HUES64 (cell line): ENCODE data around the gene CELSR3.
A peak's percentile ranks its signal among the peaks of the same experiment; 100 is the strongest.

Experiments
- H3K27ac ChIP-seq: 2 replicates; pipeline ENCODE4 v1.7.0; 2013; ENCODE audit warnings: low read depth, low read length, inconsistent platforms
- H3K27me3 ChIP-seq: 2 replicates; pipeline ENCODE4 v1.6.1; 2013; ENCODE audit warnings: mild to moderate bottlenecking, low read length; ENCODE audit not compliant: insufficient read depth
- H3K36me3 ChIP-seq: 2 replicates; pipeline ENCODE4 v1.6.1; 2013; ENCODE audit warnings: mild to moderate bottlenecking, low read length; ENCODE audit not compliant: insufficient read depth
- H3K4me1 ChIP-seq: 2 replicates; pipeline ENCODE4 v1.6.1; 2013; ENCODE audit warnings: mild to moderate bottlenecking, low read length, moderate library complexity; ENCODE audit not compliant: insufficient read depth
- H3K4me3 ChIP-seq: 2 replicates; pipeline ENCODE4 v1.5.1; 2013; ENCODE audit warnings: mild to moderate bottlenecking, low read length, moderate library complexity
- H3K9ac ChIP-seq: 2 replicates; pipeline ENCODE4 v1.6.1; 2013; ENCODE audit warnings: mild to moderate bottlenecking, low read depth, low read length
- H3K9me3 ChIP-seq: 2 replicates; pipeline ENCODE4 v1.6.1; 2013; ENCODE audit warnings: low read depth, low read length; ENCODE audit not compliant: insufficient read depth
- WGBS: fragments of 150-250, 120-280 bp; methylation state at CpG from one replicate; pipeline ENCODE4 v1.1.7; 2013; ENCODE audit warnings: missing lambda C conversion rate; 5-methylcytosine and 5-hydroxymethylcytosine counted together

Gene CELSR3

DNA sequence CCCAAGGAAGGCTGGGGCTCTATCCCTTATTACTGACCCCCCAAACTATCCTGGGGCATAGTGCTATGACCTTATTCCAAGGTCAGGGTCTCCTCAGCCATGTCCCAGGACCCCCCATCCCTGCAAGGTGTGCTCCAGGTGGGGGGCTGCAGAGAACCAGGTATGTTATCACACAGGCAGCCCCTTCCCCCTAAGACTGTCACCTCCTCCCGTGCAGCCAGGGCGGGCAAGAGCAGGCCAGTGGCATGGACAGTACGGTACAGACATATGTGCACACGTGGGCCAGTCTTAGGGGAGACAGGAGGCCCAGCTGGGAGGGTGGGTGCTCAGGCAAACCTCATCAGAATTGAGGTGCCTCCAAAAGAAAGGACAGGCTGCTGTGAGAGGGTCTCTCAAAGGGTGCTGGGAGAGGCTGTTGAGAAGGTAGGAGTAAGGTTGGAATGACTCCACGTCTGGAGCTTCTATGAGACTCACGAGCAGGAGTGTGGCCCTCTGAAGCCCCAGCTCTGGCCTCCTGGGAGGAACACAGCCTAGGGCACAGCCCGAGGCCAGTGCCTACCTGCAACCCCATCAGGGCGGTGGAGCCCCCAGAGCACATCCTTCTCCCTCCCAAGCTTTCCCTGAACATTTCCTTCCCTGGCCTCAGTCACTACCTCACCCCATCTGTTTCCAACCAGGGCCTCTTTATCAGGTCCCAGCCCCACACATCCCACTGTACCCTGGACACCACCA, 65.8 kb downstream of the CELSR3 start:
- Histone ChIP-seq H3K9me3 (no peaks in the 10 kb centered on the region), H3K27me3 (peaks cover 17% of the 10 kb centered on the region; the same call in 1 of the 2 replicates), H3K27ac (peak overlapping the region; percentile 62; the same call in 1 of the 2 replicates), H3K4me1 (peaks cover 19% of the 10 kb centered on the region), H3K4me3 (no peak overlapping the region), H3K36me3 (peaks cover 44% of the 10 kb centered on the region), H3K9ac (no peak overlapping the region)
- WGBS = 91% methylated on average over 8 of the region's 8 CpGs

DNA sequence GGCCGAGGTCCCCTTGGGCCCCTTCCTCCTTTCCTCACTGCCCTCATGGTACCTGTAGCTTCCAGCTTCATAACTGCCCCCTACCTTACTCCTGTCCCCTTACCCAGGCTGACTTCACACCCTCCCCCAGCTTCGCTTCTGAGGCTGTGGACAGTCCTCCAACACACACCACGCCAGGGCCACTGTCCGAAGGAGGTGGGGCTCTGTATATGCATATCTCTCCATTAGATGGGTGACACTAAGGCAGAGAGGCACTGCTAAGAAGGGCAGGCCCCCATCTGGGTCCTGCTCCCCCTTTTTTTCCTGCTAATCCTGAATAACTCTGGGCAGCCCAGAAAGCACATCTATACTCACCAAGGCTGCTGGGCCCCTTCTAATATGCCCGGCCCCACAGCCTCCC, 66.5 kb downstream of the CELSR3 start:
- no peak overlapping the region for H3K4me3 ChIP-seq
- peak overlapping the region; percentile 22; the same call in 1 of the 2 replicates for H3K9ac ChIP-seq
- H3K27ac ChIP-seq = peak overlapping the region; percentile 62
- peaks cover 17% of the 10 kb centered on the region; the same call in 1 of the 2 replicates for H3K27me3 ChIP-seq
- H3K36me3 ChIP-seq = peaks cover 40% of the 10 kb centered on the region
- H3K4me1 ChIP-seq = peaks cover 19% of the 10 kb centered on the region
- H3K9me3 ChIP-seq = no peaks in the 10 kb centered on the region
- WGBS = 62% methylated on average over 5 of the region's 5 CpGs

DNA sequence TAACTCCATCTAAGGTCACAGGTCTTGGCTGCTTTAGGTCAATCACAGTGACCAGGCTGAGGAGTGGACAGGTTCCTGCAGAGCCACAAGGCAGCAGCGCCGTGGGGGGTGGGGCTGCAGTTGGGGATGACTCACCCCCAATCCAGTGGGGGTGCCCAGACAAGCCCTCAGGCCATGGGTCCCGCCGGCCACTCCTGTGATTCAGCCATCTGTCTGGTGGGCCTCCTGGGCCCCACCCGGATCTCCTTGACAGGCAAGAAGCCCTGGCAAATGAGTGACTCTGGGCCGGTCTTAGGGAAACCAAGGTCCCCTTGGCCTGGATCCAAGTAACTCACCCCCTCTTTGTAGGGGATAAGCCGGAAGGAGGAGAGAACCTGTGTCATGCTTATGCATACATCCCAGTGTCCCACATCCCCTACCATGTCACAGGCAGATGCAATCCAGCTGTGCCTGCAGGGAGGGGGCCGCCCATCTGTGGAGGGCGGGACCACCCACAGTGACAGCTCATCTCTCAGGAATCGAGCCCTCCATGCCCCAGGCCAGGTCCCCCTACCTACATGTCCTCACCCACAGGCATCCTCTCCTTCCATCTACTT, 67.1 kb downstream of the CELSR3 start:
- H3K4me1 ChIP-seq = peaks cover 19% of the 10 kb centered on the region
- H3K27me3 ChIP-seq = peaks cover 17% of the 10 kb centered on the region; the same call in 1 of the 2 replicates
- H3K27ac ChIP-seq = peak overlapping the region; percentile 80
- peaks cover 35% of the 10 kb centered on the region for H3K36me3 ChIP-seq
- H3K9me3 ChIP-seq = no peaks in the 10 kb centered on the region
- H3K4me3 ChIP-seq = peak overlapping the region; percentile 58
- 11% methylated on average over 9 of the region's 10 CpGs for WGBS
- H3K9ac ChIP-seq = peak overlapping the region; percentile 22; the same call in 1 of the 2 replicates

DNA sequence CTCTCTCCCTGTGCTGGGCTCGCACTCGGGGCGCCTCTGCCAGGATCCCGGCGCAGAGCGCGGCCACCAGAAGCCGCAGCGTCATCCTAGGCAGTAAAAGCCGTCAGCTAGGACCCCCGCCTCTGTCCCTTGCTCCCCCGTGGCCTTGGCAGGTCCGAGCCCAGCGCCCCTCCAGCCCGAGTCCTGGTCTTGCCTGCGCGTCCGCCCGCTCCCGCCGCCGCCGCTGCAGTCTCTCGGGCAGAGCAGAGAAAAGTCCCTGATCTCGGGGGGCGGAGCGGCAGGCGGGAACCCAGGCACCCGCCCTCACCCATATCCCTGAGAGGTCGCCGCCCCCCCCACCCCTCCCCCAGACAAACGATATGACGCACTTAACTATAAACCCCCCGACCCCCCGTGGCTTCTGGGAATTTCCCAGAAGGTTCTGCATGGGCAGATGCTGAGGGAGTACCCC, 67.6 kb downstream of the CELSR3 start, which contains the start of gene COL7A1:
COL7A1 (minus strand) TSS at position 255 of the 451 bp plus-strand sequence; CDS start at position 85, 170 bp downstream.
- 2% methylated on average over 35 of the region's 35 CpGs for WGBS
- H3K27me3 ChIP-seq = peaks cover 17% of the 10 kb centered on the region; the same call in 1 of the 2 replicates
- peak within 1 kb of the TSS; percentile 73 for H3K9ac ChIP-seq
- H3K4me3 ChIP-seq = peak within 1 kb of the TSS; percentile 58
- H3K27ac ChIP-seq = peak within 1 kb of the TSS; percentile 80
- peaks cover 19% of the 10 kb centered on the region for H3K4me1 ChIP-seq
- peaks cover 30% of the 10 kb centered on the region for H3K36me3 ChIP-seq
- no peaks in the 10 kb centered on the region for H3K9me3 ChIP-seq

DNA sequence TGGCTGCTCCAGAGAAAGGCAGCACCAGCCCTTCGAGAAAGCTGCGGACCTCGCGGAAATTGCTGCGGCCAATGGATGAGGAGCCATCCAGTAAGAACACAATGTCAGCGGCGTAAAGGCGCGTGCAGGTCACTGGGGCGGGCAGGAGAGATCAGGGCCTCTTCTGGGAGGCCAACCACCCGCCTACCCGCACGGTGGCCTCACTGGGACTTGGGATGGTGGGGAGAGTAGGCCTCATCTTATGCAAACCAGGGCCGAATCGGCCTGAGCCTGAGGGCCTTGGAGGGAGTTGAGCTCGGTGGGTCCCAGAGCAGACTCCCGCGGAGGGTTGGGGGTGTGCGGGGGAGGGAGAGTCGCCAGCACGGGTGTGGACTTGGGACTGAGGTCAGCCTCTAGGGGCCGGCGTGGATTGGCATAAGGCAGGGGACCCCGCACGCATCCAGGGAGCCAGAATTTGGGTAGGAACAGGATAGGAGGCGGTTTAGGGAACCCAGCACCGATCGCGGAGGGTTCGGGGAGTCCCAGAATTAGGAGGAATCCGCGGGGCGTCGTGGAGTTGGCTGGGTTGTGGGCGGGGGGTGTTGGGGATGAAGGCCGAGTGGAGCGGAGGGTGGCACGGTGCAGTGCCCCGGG, 68.2 kb downstream of the CELSR3 start:
- Histone ChIP-seq H3K36me3 (peaks cover 24% of the 10 kb centered on the region), H3K4me1 (peaks cover 19% of the 10 kb centered on the region), H3K9me3 (no peaks in the 10 kb centered on the region), H3K27ac (peak overlapping the region; percentile 63; the same call in 1 of the 2 replicates), H3K4me3 (peak overlapping the region; percentile 58), H3K27me3 (peaks cover 17% of the 10 kb centered on the region; the same call in 1 of the 2 replicates), H3K9ac (peak overlapping the region; percentile 73)
- WGBS = 15% methylated on average over 39 of the region's 39 CpGs

DNA sequence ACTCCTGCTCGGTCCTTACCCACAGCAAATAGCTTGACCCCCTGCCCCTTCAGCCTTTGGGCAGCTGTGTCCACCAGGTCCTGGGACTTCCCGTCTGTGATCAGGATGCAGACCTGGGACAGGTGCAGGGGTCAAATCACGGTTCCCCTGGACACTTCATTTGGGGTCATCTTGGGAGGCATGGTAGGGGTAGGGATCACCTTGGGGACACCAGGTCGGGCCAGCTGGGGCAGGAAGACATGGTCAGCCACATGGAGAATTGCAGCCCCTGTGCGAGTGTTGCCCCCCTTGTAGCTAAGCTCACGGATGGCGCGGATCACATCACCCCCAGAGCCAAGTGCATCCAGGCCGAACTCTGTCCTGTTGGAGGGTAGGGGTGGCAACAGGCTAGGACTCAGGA, 69.3 kb downstream of the CELSR3 start:
- no peak overlapping the region for H3K4me3 ChIP-seq
- H3K9me3 ChIP-seq = no peaks in the 10 kb centered on the region
- peaks cover 17% of the 10 kb centered on the region; the same call in 1 of the 2 replicates for H3K27me3 ChIP-seq
- WGBS = 95% methylated on average over 9 of the region's 9 CpGs
- H3K27ac ChIP-seq = no peak overlapping the region
- H3K9ac ChIP-seq = no peak overlapping the region
- H3K4me1 ChIP-seq = peaks cover 19% of the 10 kb centered on the region
- H3K36me3 ChIP-seq = peaks cover 15% of the 10 kb centered on the region

DNA sequence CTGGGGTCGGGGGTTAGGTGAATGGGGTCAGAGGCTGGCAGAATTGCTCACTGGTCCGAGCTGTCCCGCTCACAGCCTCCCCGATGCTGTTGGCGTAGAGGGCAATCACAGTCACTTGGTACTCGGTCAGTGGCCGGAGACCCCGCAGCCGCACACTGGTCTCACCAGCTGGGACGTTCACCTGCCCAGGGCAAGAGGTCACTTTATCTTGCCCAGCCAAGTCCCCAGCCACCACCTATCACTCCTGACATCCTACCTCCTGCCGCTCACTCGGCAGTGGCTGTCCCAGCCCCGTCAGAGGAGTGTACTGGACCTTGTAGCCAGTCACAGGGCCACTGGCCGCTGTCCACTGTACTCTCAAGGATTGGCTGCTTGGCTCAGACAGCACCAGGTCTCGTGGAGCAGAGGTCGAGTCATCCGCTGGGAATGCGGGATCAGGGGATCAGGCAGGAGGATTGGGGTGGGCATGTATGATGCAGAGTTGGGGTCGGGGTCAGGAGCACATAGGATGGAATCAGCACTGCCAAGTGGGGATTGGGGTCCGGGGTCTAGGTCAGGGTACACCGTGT, 70.1 kb downstream of the CELSR3 start:
- H3K27me3 ChIP-seq = peaks cover 17% of the 10 kb centered on the region; the same call in 1 of the 2 replicates
- H3K9ac ChIP-seq = no peak overlapping the region
- no peak overlapping the region for H3K4me3 ChIP-seq
- no peaks in the 10 kb centered on the region for H3K9me3 ChIP-seq
- peaks cover 9% of the 10 kb centered on the region for H3K36me3 ChIP-seq
- WGBS = 94% methylated on average over 21 of the region's 21 CpGs
- H3K4me1 ChIP-seq = peaks cover 19% of the 10 kb centered on the region
- H3K27ac ChIP-seq = no peak overlapping the region

DNA sequence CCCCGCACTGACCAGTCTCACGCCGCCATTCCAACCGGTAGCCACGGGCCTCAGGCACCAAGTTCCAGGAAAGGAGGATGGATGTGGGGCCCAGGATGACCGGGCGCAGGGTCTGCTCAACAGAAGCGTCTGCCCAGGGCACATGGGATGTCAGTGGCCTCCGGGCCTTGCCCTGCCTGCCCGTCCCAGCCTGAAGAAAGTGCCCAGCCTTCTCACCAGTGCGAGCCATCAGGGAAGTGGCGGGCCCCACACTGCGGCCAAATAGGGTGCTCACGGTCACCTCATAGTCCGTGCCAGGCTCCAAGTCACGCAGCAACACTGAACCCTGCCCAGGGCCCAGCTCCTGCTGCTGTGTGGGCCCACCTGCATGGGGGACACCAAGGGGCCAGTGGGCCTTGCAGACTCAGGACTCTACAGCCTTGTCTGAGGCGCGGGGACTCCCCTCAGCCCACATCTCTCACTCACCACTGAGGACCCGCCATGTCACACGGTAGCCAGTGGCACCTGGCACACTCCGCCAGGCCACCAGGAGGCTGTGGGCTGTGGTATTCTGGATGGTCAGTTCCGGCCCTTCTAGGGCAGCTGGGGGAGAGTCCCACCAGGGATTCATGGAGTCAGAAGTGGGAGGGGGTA, 70.7 kb downstream of the CELSR3 start:
- H3K36me3 ChIP-seq = peaks cover 10% of the 10 kb centered on the region

DNA sequence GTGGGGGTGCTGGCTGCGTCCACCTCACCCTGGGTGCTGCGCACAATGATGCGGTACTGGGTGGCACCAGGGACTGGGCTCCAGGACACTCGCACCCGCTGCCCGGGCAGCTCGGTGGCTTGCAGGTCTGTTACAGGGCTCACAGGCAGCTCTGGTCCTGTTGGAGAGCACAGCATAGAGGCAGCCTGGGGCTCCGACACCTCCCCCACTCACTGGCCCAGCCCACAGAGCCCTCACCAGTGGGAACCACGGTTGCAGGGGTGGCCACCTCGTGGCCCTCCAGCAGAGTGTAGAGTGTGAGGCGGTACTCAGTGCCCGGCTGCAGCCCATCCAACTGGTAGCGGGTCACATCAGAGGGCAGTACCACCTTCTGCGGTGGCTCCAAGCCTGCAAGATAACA, 71.2 kb downstream of the CELSR3 start:
- Histone ChIP-seq H3K4me3 (no peak overlapping the region), H3K27ac (no peak overlapping the region), H3K4me1 (peaks cover 18% of the 10 kb centered on the region), H3K27me3 (peaks cover 17% of the 10 kb centered on the region; the same call in 1 of the 2 replicates), H3K9ac (no peak overlapping the region), H3K36me3 (peaks cover 15% of the 10 kb centered on the region), H3K9me3 (no peaks in the 10 kb centered on the region)
- 92% methylated on average over 14 of the region's 14 CpGs for WGBS

More for the DNA sequence above, 70.7 kb downstream of the CELSR3 start:
- 95% methylated on average over 22 of the region's 22 CpGs for WGBS
- Histone ChIP-seq H3K9ac (no peak overlapping the region), H3K27ac (no peak overlapping the region), H3K4me1 (peaks cover 19% of the 10 kb centered on the region), H3K27me3 (peaks cover 17% of the 10 kb centered on the region; the same call in 1 of the 2 replicates), H3K9me3 (no peaks in the 10 kb centered on the region), H3K4me3 (no peak overlapping the region)

DNA sequence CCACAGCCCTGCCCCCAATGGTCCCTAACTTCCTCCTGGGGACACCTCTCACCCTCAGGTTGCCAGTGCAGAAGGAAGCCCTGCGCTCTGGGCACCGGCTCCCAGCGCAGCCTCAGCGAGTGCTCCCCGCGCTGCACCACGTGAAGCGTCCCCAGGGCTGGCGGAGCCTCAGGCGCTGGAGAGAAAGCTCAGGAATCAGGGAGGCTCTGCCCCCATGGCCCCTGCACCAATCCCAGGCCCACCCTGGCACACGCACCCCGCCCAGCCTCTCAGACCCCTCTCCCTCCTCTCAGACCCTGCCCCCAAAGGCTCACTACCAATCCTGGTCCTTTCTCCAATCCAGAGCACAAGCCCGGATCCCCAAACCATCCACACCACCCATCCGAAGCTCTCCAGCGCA, 74.5 kb downstream of the CELSR3 start:
- no peak overlapping the region for H3K4me3 ChIP-seq
- peaks cover 29% of the 10 kb centered on the region for H3K36me3 ChIP-seq
- H3K9ac ChIP-seq = no peak overlapping the region
- H3K27ac ChIP-seq = no peak overlapping the region
- no peaks in the 10 kb centered on the region for H3K9me3 ChIP-seq
- no peaks in the 10 kb centered on the region for H3K4me1 ChIP-seq
- WGBS = 95% methylated on average over 15 of the region's 15 CpGs
- no peaks in the 10 kb centered on the region for H3K27me3 ChIP-seq
